Heart left ventricle (tissue), 16 donors: ENCODE measurements around the gene NRF1. TPM values are rescaled to one million over a fixed set of nuclear protein-coding genes. Genes with fewer than 3 reads are reported as not detected.

ENCODE experiments used
- ATAC-seq, 4 donors: fragments of 200-7000 bp; cut with Tn5 transposase; one replicate each; pipeline ENCODE4 v1.9.1; 2020 to 2022; ENCODE audit warnings: moderate library complexity in 4 of 4, mild to moderate bottlenecking in 3 of 4, moderate number of reproducible peaks in 1 of 4
- DNase-seq, 5 donors: peaks; one replicate each; pipeline ENCODE4 v3.0.0-alpha.2; 2020
- H3K27ac ChIP-seq, 12 donors: fragments of 200-600 bp; sonication (generic) in 4 of 12; one replicate each; pipeline versions ENCODE4 v1.5.0 to v1.8.0; 2016 to 2022; ENCODE audit warnings: mild to moderate bottlenecking in 2 of 12
- H3K27me3 ChIP-seq, 9 donors: fragments of 200-600 bp; sonication (generic) in 2 of 9; one replicate each; pipeline versions ENCODE4 v1.5.1 to v1.8.0; 2016 to 2022; ENCODE audit warnings: mild to moderate bottlenecking in 3 of 9
- H3K36me3 ChIP-seq, 9 donors: fragments of 200-600 bp; sonication (generic) in 2 of 9; one replicate each; pipeline versions ENCODE4 v1.5.0 to v1.8.0; 2018 to 2022; ENCODE audit warnings: mild to moderate bottlenecking in 2 of 9
- H3K4me1 ChIP-seq, 12 donors: fragments of 200-600 bp; sonication (generic) in 4 of 12; one replicate each; pipeline versions ENCODE4 v1.5.0 to v1.8.0; 2016 to 2022; ENCODE audit warnings: mild to moderate bottlenecking in 3 of 12
- H3K4me3 ChIP-seq, 12 donors: fragments of 200-600 bp; sonication (generic) in 4 of 12; one replicate each; pipeline versions ENCODE4 v1.5.0 to v1.8.0; 2017 to 2022; ENCODE audit warnings: mild to moderate bottlenecking in 9 of 12, moderate library complexity in 4 of 12
- H3K9me3 ChIP-seq, 12 donors: fragments of 200-600 bp; sonication (generic) in 4 of 12; one replicate each; pipeline versions ENCODE4 v1.5.0 to v1.8.0; 2016 to 2022; ENCODE audit warnings: mild to moderate bottlenecking in 1 of 12
- POLR2A ChIP-seq, 2 donors: fragments of 450-650 bp; IDR thresholded peaks; one replicate each; pipeline ENCODE4 v1.6.1; 2017; ENCODE audit warnings: antibody characterized with exemption in 2 of 2, mild to moderate bottlenecking in 2 of 2, moderate library complexity in 2 of 2
- WGBS, 4 donors: extraction: QIAGEN DNeasy Blood & Tissue Kit in 2 of 4; methylation state at CpG; one replicate each; pipeline versions ENCODE4 v1.1.5 to v1.1.7; 2013 to 2018; 5-methylcytosine and 5-hydroxymethylcytosine counted together
- intact Hi-C, 10 donors: fragments of 100-400 bp; cut with DNase I; formaldehyde crosslinking; loops; one replicate each; pipeline versions ENCODE4 v1.11.1 to v1.14.2; 2022
- polyA plus RNA-seq, 2 donors: library from polyadenylated mRNA; stranded (reverse); fragments of 200-250 nt; gene quantifications; one replicate each; pipeline ENCODE4 v1.2.3, GENCODE V29; 2013
- total RNA-seq, 9 donors: library from RNA; depleted of rRNA in 2 of 9; stranded (reverse); fragments of >200 nt in 2 of 9; fragmentation: NEBNext Ultra II Directional in 3 of 9; extraction: Animal tissue kit (Norgen Biotek cat#: 25700) in 3 of 9; gene quantifications; one replicate each; pipeline versions ENCODE4 v1.1.0 to v1.2.4, GENCODE V29; 2016 to 2023
- TF ChIP-seq, protein P1 (sequence below), 12 donors: fragments of 200-600 bp; sonication (generic) in 4 of 12; IDR thresholded peaks; one replicate each; pipeline versions ENCODE4 v1.5.0 to v1.8.0; 2018 to 2022; ENCODE audit warnings: antibody characterized with exemption in 12 of 12, mild to moderate bottlenecking in 5 of 12
- donor health status: ischemic (EF 13 %, LVEDD 7.1; RV severe dilation, severe dysfunction).
- donor health status: healthy with polysubstance abuse.
- donor health status: DM: no; HTN: yes; CAD: no.
- donor health status: DM: no; HTN: no; CAD: no.
- donor health status: ischemic (EF 25% LVEDD 6.9; RV normal size, moderate dysfunction).
- donor health status: ischemic (EF 25% LVEDD 5.7; RV mildly dilated, moderate dysfunction).
- donor health status: healthy.
- donor health status: DM: yes; HTN: yes; CAD: no.
- donor health status: ischemic (EF 35%, LVEDD 5.7; RV mildly dilated, moderate dysfunction).
- donor health status: nonischemic (EF 11% LVEDD 7.7; RV severe dilation, severe dysfunction).
- donor health status: DM: yes; HTN: yes; CAD: no.
- donor health status: PGD.
- donor health status: ischemic (EF 29% LVEDD 5.4; RV normal size, mild dysfunction).
- donor health status: nonischemic (EF 23%, LVEDD 6.1; RV moderate dilation, normal function).

NRF1 gene
- total and polyA plus RNA-seq, 11 donors: 6.2 to 20.7 (median 11.9) TPM

GRCh38 chr7:129644634-129645230 is 33.2 kb downstream of the NRF1 start:
- intact Hi-C loops: loop anchor here in 8 of 10 donors (5.0 to 10.0 kb wide), 7 partner anchors 142 to 420 kb away; partner anchors contain the start of genes SMKR1 (in 2 of the 8) and AHCYL2 (in 1 of the 8)
- no peak overlapping the region for H3K27ac ChIP-seq
- peaks cover 0 to 4% (median 0%) of the 10 kb centered on the region in 9 donors for H3K36me3 ChIP-seq
- TF ChIP-seq, protein P1, sequence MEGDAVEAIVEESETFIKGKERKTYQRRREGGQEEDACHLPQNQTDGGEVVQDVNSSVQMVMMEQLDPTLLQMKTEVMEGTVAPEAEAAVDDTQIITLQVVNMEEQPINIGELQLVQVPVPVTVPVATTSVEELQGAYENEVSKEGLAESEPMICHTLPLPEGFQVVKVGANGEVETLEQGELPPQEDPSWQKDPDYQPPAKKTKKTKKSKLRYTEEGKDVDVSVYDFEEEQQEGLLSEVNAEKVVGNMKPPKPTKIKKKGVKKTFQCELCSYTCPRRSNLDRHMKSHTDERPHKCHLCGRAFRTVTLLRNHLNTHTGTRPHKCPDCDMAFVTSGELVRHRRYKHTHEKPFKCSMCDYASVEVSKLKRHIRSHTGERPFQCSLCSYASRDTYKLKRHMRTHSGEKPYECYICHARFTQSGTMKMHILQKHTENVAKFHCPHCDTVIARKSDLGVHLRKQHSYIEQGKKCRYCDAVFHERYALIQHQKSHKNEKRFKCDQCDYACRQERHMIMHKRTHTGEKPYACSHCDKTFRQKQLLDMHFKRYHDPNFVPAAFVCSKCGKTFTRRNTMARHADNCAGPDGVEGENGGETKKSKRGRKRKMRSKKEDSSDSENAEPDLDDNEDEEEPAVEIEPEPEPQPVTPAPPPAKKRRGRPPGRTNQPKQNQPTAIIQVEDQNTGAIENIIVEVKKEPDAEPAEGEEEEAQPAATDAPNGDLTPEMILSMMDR (IDR thresholded peaks at IDR 0.05): peak in 11 of 12 donors; percentile 26 to 62 (median 47)
- TF ChIP-seq POLR2A (IDR thresholded peaks at IDR 0.05): no peak
- H3K4me3 ChIP-seq: no peak overlapping the region
- ATAC-seq (peak in 2 of 4 donors; percentile 37 to 44), DNase-seq (no peak)
- H3K4me1 ChIP-seq: peaks cover 0 to 36% (median 15%) of the 10 kb centered on the region in 12 donors
- 10 to 21% (median 13%) methylated on average over 2 of the region's 2 CpGs for WGBS, 4 donors
- no peaks in the 10 kb centered on the region for H3K27me3 ChIP-seq
- no peaks in the 10 kb centered on the region for H3K9me3 ChIP-seq

DNA sequence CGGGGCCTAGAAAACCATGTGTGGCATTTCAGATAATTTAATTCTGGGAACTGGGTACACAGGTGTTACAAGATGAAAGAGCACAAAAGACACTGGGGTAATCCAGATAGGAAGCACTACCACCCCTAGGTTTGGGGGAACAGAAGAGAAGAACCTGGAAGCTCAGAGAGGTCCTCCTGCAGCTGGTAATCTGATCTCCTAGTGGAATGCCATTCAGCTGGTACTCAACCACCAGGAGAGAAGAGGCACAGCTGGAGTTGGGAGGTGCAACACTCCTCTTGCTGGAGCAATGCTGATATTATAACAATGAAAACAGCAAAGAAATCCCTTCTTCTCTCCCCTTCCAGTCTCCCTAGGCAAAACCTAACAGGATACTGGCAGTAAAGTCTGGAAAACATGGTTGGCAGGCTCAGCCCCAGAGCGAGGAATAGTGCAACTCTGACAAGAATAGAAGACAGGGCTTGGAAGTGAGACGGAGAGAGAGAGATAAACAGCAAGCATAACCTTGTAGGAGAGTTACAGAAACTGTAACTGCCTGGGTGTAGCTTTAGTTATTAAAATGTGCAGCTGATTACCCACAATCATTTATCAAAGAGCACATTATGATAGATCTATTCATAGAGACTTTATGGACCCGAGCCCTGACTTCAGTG is 35.0 kb downstream of the NRF1 start:
- DNase-seq (no peak), ATAC-seq (peak; percentile 62 to 84 (median 80))
- TF ChIP-seq POLR2A (IDR thresholded peaks at IDR 0.05): no peak
- TF ChIP-seq, protein P1 (IDR thresholded peaks at IDR 0.05): no peak
- Histone ChIP-seq H3K36me3 (peaks cover 0 to 4% (median 0%) of the 10 kb centered on the region in 9 donors), H3K4me3 (no peak overlapping the region), H3K4me1 (peaks cover 0 to 36% (median 15%) of the 10 kb centered on the region in 12 donors), H3K27me3 (no peaks in the 10 kb centered on the region), H3K27ac (peak overlapping the region in 7 of 12 donors; percentile 20 to 63 (median 30)), H3K9me3 (no peaks in the 10 kb centered on the region)
- intact Hi-C loops: loop anchor here in 8 of 10 donors (5.0 to 10.0 kb wide), 7 partner anchors 144 to 422 kb away; partner anchors contain the start of genes AHCYL2 (in 1 of the 8) and SMKR1 (in 1 of the 8)
- 55 to 66% (median 63%) methylated on average over 4 of the region's 4 CpGs for WGBS, 4 donors

DNA sequence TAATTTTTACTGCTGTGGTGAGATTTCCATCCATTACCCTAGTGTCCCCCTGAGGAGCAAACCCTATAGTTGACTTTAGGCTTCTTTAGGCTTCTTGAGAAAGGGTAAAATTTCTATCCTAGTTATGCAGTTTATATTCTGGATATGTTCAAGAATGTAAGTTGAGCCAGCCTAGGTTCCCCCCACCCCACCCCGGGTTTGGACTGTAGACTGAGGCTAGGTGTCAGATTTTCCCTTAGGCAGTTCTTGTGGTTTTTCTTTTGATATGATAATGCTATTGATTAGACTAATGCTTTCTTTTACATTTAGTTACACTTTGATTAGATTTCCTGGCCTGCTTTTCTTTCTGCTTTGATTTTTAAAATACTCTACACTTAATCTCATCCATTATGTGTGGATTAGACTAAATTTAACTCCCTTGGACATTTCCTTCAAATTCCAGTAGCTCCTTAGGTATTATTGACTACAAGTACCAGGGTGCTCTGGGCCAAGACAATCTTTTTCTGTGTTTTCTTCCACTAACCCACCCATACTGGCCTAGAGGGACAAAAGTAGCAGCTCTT is 37.7 kb downstream of the NRF1 start:
- intact Hi-C loops: loop anchor here in 8 of 10 donors (5.0 to 10.0 kb wide), 7 partner anchors 147 to 424 kb away; partner anchors contain the start of genes AHCYL2 (in 1 of the 8) and SMKR1 (in 1 of the 8)
- peaks cover 0 to 23% (median 5%) of the 10 kb centered on the region in 12 donors for H3K4me1 ChIP-seq
- whole genome bisulfite sequencing, 4 donors: 83 to 93% (median 88%) methylated on average over 1 of the region's 1 CpG
- ATAC-seq (no peak), DNase-seq (no peak)
- peaks cover 0 to 5% (median 0%) of the 10 kb centered on the region in 9 donors for H3K36me3 ChIP-seq
- no peak overlapping the region for H3K27ac ChIP-seq
- TF ChIP-seq POLR2A (IDR thresholded peaks at IDR 0.05): no peak
- TF ChIP-seq, protein P1 (IDR thresholded peaks at IDR 0.05): no peak
- no peaks in the 10 kb centered on the region for H3K9me3 ChIP-seq
- no peaks in the 10 kb centered on the region for H3K27me3 ChIP-seq
- H3K4me3 ChIP-seq: no peak overlapping the region
